ENCODE data around the gene SACS.
"Not testable (repeated sequence)": the region's sequence is repeated elsewhere in the genome, so short reads cannot be mapped to it uniquely, and the experiment has no call there.

The SACS gene

DNA sequence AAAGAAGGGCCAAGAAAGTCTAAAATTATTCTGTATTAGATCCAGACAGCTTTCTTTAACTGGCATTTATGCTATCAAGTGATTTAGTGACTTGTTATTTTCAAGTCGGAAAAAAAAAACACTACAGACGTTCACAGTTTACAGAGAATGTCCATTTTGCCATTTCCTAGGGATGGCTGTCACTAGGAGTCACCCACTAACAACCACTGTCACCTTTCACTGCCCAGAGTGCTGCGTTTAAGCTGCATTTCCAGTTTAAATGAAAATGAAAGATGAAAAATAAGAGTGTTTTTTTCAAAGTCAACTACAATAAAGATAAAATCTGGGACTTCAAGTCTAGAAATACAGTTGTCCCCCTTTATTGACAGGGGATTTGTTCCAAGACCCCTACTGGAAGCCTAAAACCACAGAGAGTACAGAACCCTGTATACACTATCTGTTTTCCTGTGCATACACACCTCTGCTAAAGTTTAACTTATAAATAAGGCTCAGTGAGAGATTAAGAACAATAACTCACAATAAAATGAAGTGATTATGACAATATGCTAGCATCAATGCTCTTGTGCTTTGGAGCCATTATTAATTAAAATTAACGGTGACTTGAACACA, 112.5 kb downstream of the SACS start:
- peak overlapping the region; percentile 66 for H3K4me2 ChIP-seq (ENCODE audit: low read length)
- H3K4me1 ChIP-seq (ENCODE audit: low read length) = peaks cover 26% of the 10 kb centered on the region
- H3K79me2 ChIP-seq (ENCODE audit: low read length) = no peaks in the 10 kb centered on the region
- H3K27me3 ChIP-seq (ENCODE audit: low read depth, low read length) = no peaks in the 10 kb centered on the region
- H4K20me1 ChIP-seq (ENCODE audit: insufficient read depth, low read length) = no peaks in the 10 kb centered on the region
- no peak overlapping the region for H3K9ac ChIP-seq (ENCODE audit: low read length)
- H3K4me3 ChIP-seq (ENCODE audit: low read length) = peak overlapping the region; percentile 71
- no peak overlapping the region for H3K27ac ChIP-seq (ENCODE audit: low read length)
- no peaks in the 10 kb centered on the region for H3K9me3 ChIP-seq (ENCODE audit: insufficient read depth, low read length)
- H3K36me3 ChIP-seq (replicated peaks; ENCODE audit: low read depth, low read length) = no peaks in the 10 kb centered on the region
- no peak for TF ChIP-seq EZH2phosphoT487 (IDR thresholded peaks at IDR 0.05; ENCODE audit: low read depth)
- TF ChIP-seq, protein P1, sequence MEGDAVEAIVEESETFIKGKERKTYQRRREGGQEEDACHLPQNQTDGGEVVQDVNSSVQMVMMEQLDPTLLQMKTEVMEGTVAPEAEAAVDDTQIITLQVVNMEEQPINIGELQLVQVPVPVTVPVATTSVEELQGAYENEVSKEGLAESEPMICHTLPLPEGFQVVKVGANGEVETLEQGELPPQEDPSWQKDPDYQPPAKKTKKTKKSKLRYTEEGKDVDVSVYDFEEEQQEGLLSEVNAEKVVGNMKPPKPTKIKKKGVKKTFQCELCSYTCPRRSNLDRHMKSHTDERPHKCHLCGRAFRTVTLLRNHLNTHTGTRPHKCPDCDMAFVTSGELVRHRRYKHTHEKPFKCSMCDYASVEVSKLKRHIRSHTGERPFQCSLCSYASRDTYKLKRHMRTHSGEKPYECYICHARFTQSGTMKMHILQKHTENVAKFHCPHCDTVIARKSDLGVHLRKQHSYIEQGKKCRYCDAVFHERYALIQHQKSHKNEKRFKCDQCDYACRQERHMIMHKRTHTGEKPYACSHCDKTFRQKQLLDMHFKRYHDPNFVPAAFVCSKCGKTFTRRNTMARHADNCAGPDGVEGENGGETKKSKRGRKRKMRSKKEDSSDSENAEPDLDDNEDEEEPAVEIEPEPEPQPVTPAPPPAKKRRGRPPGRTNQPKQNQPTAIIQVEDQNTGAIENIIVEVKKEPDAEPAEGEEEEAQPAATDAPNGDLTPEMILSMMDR (IDR thresholded peaks at IDR 0.05; ENCODE audit: low read depth, low read length) = no peak
- peak overlapping the region; percentile 35 for H2AFZ ChIP-seq (ENCODE audit: low read depth, low read length)

DNA sequence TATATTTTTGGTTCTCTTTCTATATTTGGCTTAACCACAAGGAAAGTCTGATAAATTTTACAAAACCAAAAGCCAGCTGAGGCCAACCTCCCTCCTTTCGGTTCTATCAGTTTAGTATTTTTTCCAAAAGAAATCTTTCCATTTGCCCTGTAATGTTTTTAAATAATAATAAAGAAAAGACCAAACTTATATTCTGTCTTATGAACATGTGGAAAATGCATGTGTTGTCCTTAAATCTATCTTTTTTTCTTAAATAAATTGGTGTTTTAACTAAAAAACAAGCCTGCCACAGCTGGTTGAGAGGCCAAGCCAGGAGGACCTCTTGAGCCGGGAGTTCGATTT, 113.6 kb downstream of the SACS start:
- H3K27ac ChIP-seq (ENCODE audit: low read length) = no peak overlapping the region
- H3K4me2 ChIP-seq (ENCODE audit: low read length) = no peak overlapping the region
- H4K20me1 ChIP-seq (ENCODE audit: insufficient read depth, low read length) = no peaks in the 10 kb centered on the region
- no peaks in the 10 kb centered on the region for H3K36me3 ChIP-seq (replicated peaks; ENCODE audit: low read depth, low read length)
- H3K4me3 ChIP-seq (ENCODE audit: low read length) = no peak overlapping the region
- no peak overlapping the region for H2AFZ ChIP-seq (ENCODE audit: low read depth, low read length)
- no peak for TF ChIP-seq EZH2phosphoT487 (IDR thresholded peaks at IDR 0.05; ENCODE audit: low read depth)
- TF ChIP-seq, protein P1 (IDR thresholded peaks at IDR 0.05; ENCODE audit: low read depth, low read length) = no peak
- no peaks in the 10 kb centered on the region for H3K79me2 ChIP-seq (ENCODE audit: low read length)
- H3K9me3 ChIP-seq (ENCODE audit: insufficient read depth, low read length) = no peaks in the 10 kb centered on the region
- H3K4me1 ChIP-seq (ENCODE audit: low read length) = peaks cover 16% of the 10 kb centered on the region
- no peaks in the 10 kb centered on the region for H3K27me3 ChIP-seq (ENCODE audit: low read depth, low read length)
- H3K9ac ChIP-seq (ENCODE audit: low read length) = no peak overlapping the region

DNA sequence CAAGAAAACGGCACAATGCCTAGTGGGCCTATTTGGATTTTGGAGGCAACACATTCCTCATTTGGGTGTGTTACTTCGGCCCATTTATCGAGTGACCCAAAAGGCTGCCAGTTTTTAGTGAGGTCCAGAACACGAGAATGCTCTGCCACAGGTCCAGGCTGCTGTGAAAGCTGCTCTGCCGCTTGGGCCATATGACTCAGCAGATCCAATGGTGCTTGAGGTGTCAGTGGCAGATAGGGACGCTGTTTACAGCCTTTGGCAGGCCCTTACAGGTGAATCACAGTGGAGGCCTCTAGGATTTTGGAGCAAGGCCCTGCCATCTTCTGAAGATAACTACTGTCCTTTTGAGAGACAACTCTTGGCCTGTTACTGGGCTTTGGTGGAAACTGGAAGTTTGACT, 118.7 kb downstream of the SACS start:
- H3K27ac ChIP-seq (ENCODE audit: low read length); H3K27me3 ChIP-seq (ENCODE audit: low read depth, low read length); H3K4me1 ChIP-seq (ENCODE audit: low read length); H4K20me1 ChIP-seq (ENCODE audit: insufficient read depth, low read length); H2AFZ ChIP-seq (ENCODE audit: low read depth, low read length); H3K79me2 ChIP-seq (ENCODE audit: low read length); H3K4me2 ChIP-seq (ENCODE audit: low read length); H3K9ac ChIP-seq (ENCODE audit: low read length); H3K36me3 ChIP-seq (replicated peaks; ENCODE audit: low read depth, low read length); H3K4me3 ChIP-seq (ENCODE audit: low read length); H3K9me3 ChIP-seq (ENCODE audit: insufficient read depth, low read length): not testable (repeated sequence)

DNA sequence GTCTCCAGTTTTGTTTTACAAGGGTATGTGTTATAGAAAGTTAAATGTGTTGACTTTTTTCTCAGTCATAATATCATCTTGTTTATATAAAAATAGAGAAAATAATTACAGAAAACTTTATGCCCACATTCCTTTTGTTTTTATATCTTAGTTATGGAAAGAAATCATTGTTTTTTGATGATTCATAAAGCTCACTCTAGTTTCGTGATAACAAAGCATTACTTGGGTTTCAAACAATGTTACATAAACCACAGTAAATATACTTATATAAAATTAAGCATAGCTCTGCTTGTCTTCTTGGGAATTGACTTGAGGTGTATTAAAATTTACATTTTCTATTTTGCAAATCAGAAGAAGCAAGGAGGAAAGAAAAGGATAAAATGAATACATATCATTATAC, 140.9 kb downstream of the SACS start:
- Histone ChIP-seq H3K36me3 (replicated peaks; ENCODE audit: low read depth, low read length) (no peaks in the 10 kb centered on the region), H3K4me2 (ENCODE audit: low read length) (no peak overlapping the region), H4K20me1 (ENCODE audit: insufficient read depth, low read length) (no peaks in the 10 kb centered on the region), H3K9ac (ENCODE audit: low read length) (no peak overlapping the region), H2AFZ (ENCODE audit: low read depth, low read length) (no peak overlapping the region), H3K79me2 (ENCODE audit: low read length) (no peaks in the 10 kb centered on the region), H3K27ac (ENCODE audit: low read length) (no peak overlapping the region), H3K27me3 (ENCODE audit: low read depth, low read length) (0 out of 2 replicates have a peak, but pooled peaks cover 5% of the 10 kb centered on the region), H3K4me1 (ENCODE audit: low read length) (no peaks in the 10 kb centered on the region), H3K9me3 (ENCODE audit: insufficient read depth, low read length) (no peaks in the 10 kb centered on the region), H3K4me3 (ENCODE audit: low read length) (no peak overlapping the region)
- TF ChIP-seq, protein P1 (IDR thresholded peaks at IDR 0.05; ENCODE audit: low read depth, low read length) = no peak
- no peak for TF ChIP-seq EZH2phosphoT487 (IDR thresholded peaks at IDR 0.05; ENCODE audit: low read depth)
